ENCODE measurements around the gene RAB4A. TPM values are rescaled to one million over a fixed set of nuclear protein-coding genes. Genes with fewer than 3 reads are reported as not detected.

The RAB4A gene
- total and polyA plus RNA-seq, 12 donors, result 15.7 to 131 (median 112) TPM

DNA sequence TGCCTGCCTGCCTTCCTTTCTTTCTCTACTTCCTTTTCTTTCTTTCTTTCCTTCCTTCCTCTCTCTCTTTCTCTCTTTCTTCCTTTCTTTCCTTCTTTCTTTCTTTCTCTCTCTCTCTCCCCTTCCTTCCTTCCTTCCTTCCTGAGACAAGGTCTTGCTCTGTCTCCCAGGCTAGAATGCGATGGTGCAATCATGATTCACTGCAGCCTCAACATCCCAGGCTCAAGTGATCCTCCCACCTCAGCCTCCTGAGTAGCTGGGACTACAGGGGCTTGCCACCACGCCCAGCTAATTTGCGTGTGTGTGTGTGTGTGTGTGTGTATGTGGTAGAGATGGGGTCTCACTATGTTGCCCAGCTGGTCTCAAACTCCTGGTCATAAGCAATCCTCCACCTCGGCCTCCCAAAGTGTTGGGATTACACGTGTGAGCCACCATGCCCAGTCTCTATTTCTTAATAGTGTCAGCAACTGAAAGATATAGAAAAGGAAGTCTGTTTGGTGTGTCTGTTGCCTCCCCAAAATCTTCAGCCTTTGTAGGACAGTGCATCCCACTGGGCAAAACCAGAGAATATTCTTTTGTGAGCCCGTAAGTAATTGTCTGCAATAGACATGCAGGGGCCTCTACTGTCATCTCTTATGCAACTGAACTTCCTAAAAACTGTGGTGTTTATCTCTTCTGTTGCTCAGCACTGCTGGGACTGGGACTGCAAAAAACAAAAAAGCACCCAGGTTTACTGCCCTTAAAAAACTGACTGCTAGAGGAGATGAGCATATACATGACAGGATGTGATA, 20.9 kb upstream of the RAB4A start:
- intact Hi-C loops (cut with DNase I), result loop anchor here in 1 of 10 donors (10.0 kb wide), 2 partner anchors 265 to 1065 kb away; no protein-coding TSS in a partner anchor
- 83 to 85% methylated on average over 6 of the region's 6 CpGs for WGBS, 2 donors
- DNase-seq, result no peak

GRCh38 chr1:229251185-229251584, 19.7 kb upstream of the RAB4A start:
- intact Hi-C loops (cut with DNase I), result loop anchor here in 1 of 10 donors (10.0 kb wide), 2 partner anchors 264 to 1064 kb away; no protein-coding TSS in a partner anchor
- 72 to 84% methylated on average over 5 of the region's 5 CpGs for WGBS, 2 donors
- peaks cover 0 to 37% (median 0%) of the 10 kb centered on the region in 9 donors for H3K4me1 ChIP-seq
- peak overlapping the region in 1 of 10 donors; percentile 38 for H3K27ac ChIP-seq
- TF ChIP-seq, protein P1, sequence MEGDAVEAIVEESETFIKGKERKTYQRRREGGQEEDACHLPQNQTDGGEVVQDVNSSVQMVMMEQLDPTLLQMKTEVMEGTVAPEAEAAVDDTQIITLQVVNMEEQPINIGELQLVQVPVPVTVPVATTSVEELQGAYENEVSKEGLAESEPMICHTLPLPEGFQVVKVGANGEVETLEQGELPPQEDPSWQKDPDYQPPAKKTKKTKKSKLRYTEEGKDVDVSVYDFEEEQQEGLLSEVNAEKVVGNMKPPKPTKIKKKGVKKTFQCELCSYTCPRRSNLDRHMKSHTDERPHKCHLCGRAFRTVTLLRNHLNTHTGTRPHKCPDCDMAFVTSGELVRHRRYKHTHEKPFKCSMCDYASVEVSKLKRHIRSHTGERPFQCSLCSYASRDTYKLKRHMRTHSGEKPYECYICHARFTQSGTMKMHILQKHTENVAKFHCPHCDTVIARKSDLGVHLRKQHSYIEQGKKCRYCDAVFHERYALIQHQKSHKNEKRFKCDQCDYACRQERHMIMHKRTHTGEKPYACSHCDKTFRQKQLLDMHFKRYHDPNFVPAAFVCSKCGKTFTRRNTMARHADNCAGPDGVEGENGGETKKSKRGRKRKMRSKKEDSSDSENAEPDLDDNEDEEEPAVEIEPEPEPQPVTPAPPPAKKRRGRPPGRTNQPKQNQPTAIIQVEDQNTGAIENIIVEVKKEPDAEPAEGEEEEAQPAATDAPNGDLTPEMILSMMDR (IDR thresholded peaks at IDR 0.05), result no peak
- peaks cover 0 to 6% (median 0%) of the 10 kb centered on the region in 7 donors for H3K27me3 ChIP-seq
- no peaks in the 10 kb centered on the region for H3K9me3 ChIP-seq
- no peak overlapping the region for H3K4me3 ChIP-seq
- ATAC-seq (no peak), DNase-seq (no peak)
- no peaks in the 10 kb centered on the region for H3K36me3 ChIP-seq

More for the DNA sequence above, 20.9 kb upstream of the RAB4A start:
- Histone ChIP-seq H3K9me3 (peaks cover 0 to 1% (median 0%) of the 10 kb centered on the region in 11 donors), H3K36me3 (no peaks in the 10 kb centered on the region), H3K4me1 (peaks cover 0 to 37% (median 0%) of the 10 kb centered on the region in 9 donors), H3K4me3 (no peak overlapping the region), H3K27ac (peak overlapping the region in 1 of 10 donors; percentile 38), H3K27me3 (peaks cover 0 to 6% (median 0%) of the 10 kb centered on the region in 7 donors)
- TF ChIP-seq, protein P1 (IDR thresholded peaks at IDR 0.05), result no peak
- peak in 3 of 8 donors; percentile 14 to 37 (median 35) for ATAC-seq

DNA sequence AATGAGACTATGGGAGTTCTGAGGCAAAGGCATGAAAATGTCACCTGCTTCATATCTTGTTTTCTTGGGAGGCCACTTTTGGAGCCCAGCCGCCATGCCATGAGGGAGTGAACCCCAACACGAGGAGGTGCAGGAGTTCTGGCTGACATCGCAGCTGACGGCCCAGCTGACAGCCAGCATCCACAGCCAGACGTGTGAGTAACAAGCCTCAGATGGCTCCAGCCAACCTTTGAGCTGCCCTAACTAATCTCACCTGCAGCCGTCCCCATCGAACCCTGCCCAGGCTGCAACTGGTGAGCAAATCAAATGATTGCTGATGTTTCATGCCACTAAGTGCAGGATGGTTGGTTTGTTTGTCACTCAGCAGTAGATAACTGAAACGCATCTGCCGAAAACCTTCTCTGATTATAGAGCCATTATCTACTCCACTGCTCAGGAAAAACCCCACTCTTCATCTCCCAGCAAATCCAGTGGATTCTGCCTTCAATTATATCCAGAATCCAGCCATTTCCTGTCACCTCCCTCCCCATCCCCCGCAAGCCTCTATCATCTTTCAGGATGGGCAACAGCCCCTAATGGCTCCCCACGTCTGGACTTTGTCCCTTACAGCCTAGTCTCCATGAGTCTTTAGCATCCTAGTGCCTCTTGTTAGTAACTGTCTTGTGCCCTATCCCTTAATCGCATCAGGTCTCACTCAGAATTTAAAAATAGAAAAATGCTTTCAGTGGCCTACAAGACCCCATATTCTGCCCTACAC, 18.5 kb upstream of the RAB4A start:
- no peaks in the 10 kb centered on the region for H3K9me3 ChIP-seq
- DNase-seq, result no peak
- intact Hi-C loops (cut with DNase I), result loop anchor here in 1 of 10 donors (10.0 kb wide), 2 partner anchors 262 to 1062 kb away; no protein-coding TSS in a partner anchor
- TF ChIP-seq, protein P1 (IDR thresholded peaks at IDR 0.05), result no peak
- peak overlapping the region in 1 of 10 donors; percentile 37 for H3K27ac ChIP-seq
- no peaks in the 10 kb centered on the region for H3K36me3 ChIP-seq
- no peak overlapping the region for H3K4me3 ChIP-seq
- 34 to 51% methylated on average over 12 of the region's 12 CpGs for WGBS, 2 donors
- H3K4me1 ChIP-seq, result peaks cover 0 to 37% (median 0%) of the 10 kb centered on the region in 9 donors
- H3K27me3 ChIP-seq, result peaks cover 0 to 6% (median 0%) of the 10 kb centered on the region in 7 donors
- ATAC-seq, result peak in 4 of 8 donors; percentile 22 to 66 (median 38)

All from heart right ventricle (tissue), 16 donors.